GM19043 (cell line): Measurements from ENCODE around the gene PRMT7.
A peak's percentile ranks its signal among the peaks of the same experiment; 100 is the strongest.
"Not testable (repeated sequence)": the region's sequence is repeated elsewhere in the genome, so short reads cannot be mapped to it uniquely, and the experiment has no call there.

Experiments used
- ATAC-seq: cut with Tn5 transposase; IDR thresholded peaks from one replicate; pipeline ENCODE4 v1.9.1; 2021; ENCODE audit warnings: low read depth; ENCODE audit not compliant: unreplicated experiment

The PRMT7 gene

DNA sequence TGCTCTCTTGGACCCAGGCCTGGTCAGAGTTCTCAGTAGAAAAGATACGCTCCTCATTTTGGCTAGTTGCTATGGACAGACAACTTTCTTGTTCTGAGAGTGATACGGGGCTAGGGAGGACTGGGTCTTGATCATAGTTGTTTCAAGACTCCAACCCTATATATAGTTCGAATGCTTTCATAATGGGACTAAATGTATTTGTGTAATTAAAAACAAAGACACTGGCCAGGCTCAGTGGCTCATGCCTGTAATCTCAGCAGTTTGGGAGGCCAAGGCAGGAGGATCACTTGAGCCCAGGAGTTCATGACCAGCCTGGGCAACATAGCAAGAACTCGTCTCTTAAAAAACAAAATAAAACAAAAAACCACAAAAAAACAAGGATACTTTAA is 28.8 kb upstream of the PRMT7 start:
- no peak for ATAC-seq

DNA sequence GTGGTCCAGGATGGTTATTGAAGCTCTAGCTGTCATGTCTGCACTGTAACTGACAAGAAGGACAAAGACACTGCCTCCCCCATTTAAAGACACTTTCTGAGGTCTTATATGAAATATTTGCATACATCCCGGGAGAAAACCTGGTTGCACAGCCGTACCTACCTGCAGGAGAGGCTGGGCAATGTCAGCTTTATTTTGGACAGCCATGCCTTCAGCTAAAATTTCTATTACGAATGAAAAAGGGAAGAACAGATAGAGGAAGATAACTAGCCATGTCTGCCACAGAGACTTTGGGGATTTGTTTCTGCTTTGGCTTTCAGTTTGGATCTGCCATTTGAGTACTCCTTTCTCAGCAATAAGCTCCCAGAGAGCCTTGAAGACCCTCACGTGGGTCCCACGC is 27.5 kb upstream of the PRMT7 start:
- ATAC-seq: no peak

DNA sequence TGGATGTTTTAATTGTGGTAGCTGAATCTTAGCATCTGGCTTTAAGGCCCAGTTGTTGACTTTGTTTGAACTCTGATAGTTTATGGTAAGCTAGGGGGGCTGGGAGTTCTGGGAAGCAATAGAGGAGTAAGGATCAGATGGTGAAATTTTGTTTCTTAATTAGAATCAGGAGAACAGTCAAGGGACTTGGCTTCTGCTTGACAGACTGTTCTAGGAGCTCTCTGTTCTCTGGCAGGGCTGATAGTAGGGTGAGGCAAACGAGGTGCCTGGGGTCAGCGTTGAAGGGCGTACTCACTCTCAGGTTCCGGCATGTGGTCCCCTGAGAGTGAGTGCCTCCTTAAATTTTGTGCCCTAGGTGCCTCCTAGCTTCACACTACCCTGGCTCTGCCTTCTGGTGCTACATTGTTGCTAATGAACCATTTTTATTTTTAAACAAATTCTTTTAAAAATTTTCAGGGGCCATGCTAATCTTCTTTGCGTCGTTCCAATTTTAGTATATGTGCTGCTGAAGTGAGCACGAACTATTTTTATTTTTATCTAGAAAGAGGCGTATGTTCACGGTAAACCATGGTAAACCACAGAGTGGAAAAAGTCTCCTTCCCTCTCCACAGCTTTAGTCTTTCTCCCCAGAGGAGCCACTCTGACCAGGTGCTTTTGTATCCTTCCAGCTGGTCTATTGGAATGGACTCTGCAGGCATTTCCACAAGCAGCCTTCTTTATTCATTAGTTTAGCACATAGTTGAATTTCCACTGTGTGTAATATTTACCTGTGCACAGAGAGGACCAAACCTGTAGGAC is 26.8 kb upstream of the PRMT7 start:
- ATAC-seq: peak; percentile 43

DNA sequence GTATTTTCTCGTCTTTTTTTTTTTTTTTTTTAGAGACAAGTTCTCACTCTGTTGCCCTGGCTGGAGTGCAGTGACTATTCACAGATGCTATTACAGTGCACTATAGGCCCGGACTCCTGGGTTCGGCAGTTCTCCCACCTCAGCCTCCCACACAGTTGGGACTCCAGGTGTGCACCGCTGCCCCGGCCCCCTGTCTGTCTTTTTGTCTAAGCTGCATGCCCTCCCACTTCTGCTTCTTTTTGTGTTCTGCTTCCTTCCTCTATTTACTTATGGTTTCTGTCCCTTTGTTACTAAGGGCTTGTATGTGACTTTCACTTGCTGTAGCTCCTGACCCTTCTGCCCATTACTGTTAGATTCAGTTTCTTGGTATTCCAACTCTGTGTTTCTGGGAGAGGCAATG is 26.0 kb upstream of the PRMT7 start:
- no peak for ATAC-seq

DNA sequence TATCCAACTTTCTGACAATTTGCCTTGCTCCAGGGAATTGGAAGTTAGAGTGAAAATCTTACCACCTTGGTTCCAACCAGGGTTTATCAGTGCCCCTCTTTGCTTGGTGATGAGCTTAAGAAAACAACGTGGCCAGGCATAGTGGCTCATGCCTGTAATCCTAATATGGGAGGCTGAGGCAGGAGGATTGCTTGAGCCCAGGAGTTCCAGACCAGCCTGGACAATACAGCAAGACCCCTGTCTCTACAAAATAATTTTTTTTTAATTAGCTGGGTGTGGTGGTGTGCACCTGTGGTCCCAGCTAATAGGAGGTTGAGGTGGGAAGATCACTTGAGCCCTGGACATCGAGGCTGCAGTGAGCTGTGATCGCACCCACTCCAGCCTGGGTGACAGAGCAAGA is 25.1 kb upstream of the PRMT7 start:
- no peak for ATAC-seq

DNA sequence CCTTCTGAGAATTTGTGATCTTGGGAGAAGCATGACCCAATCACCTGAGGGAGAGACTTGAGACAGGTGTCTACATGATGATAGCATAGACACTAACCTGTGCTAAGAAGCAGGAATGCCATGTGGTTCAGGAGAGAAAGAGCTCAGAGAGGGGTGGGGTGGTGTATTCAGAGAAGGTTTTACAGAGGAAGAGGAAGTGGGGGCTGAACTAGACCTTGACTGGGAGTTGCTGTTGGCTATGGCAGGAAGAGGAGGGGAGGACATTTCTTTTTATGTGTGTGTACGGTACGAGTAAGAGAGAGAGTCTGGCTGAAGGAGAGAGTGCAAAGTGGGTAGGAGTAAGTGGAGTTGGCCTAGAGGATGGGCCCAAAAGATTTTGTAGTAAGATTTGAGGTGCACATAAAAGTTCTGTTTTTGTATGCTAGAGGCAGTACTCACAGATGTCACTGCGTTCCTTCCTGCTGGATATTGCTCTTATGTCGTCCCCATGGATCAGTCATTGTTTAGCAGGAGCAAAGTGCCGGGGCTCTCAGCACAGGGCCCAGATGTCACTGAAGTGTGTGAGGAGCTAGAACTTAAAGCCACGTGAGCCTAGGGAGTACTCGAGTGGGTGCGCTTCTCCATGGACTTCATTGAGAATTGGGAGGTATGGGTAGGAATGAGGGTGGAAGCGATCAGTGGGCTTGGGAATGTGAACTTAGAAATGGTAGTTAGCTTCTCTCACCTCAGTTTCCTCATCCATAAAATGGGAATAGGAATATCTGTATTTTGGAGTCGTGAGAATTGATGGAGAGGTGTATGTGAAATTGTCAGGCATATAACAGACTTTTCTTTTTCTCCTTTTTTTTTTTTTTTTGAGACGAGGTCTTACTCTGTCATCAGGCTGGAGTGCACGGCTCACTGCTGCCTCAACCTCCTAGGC is 24.4 kb upstream of the PRMT7 start:
- ATAC-seq: no peak

DNA sequence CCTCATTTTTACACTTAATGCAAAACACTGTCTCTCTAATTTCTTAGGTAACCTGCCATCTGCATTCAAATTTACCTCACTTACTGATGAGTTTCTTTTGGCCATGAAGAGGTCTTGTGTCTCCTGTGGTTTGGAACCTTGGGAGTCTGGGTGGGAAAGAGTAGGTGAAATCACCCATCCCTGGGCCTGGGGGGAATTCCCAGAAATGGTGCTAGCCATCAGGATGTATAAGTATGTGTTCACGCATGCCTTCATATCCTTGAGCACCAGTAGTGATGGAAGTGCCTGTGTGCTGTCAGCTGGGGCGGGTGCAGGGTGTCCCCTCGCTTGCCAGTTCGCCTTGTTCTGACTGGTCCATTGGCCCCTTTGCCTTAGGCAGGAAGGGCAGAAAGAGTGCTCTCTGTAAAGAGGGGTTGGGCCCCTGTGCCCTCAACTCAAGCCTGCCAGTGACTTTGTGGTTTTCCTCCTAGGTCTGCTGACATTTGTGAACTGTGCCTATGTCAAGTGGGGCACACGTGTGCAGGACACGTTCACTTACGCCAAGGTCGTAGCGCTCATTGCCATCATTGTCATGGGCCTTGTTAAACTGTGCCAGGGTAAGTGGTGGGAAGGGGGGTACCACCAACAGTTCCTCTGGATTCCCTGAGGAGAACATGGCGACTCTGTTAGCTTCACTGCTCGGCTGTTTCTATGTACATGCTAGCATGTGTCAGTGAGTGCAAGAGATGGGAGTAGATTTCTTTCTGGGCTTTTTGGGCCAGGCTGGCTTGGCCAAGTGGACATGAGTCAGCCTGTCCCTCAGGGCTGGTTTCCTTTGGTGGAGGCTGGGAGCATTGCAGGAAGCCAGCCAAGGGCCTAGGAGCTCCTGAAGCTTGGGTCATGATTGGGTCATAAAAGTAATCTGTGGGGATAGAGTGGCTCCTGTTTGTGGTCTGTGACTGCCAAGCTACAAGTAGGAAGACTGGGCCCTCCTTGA is 23.3 kb upstream of the PRMT7 start:
- no peak for ATAC-seq

DNA sequence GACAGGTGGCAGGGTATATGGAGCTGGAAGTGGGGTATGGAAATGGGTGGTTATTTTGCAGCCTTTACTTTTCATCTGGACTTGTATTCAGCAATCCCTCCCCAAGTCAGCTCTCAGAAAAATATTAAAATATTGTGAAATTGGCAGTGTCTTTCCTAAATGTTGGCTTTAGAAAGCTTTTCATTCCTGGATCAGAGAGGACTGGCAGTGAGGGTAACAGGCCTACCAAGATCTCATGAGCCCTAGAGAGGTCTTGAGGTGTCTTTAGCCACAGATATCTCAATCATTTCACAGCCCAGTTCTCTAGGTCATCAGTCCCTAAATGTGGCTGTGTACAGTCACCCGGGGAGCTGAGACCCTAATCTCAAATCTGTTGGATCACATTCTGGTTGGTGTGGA is 22.6 kb upstream of the PRMT7 start:
- ATAC-seq: no peak

DNA sequence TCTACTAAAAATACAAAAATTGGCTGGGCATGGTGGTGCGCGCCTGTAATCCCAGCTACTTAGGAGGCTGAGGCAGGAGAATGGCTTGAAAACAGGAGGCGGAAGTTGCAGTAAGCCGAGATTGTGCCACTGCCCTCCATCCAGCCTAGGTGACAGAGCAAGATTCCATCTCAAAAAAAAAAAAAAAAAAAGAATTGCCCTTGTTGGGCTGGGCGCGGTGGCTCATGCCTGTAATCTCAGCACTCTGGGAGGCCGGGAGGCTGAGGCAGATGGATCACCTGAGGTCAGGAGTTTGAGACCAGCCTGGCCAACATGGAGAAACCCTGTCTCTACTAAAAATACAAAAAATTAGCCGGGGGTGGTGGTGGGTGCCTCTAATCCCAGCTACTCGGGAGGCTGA is 22.0 kb upstream of the PRMT7 start:
- not testable (repeated sequence) for ATAC-seq

DNA sequence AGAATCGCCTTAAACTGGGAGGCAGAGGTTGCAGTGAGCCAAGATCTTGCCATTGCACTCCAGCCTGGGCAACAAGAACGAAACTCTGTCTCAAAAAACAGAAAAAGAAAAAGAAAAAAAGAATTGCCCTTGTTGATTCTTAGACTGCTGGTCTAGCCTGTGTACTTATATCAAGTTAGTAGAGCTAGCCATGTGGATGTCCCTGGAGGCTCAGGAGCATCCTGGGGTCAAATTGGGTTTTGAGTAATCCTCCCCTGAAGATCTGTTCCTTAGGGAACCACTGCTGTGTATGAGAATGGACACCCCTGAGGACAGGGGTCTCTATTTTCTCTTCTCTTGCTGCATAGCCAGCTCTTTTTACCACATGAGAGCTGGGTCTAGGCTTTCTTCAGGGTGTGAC is 21.6 kb upstream of the PRMT7 start:
- no peak for ATAC-seq

DNA sequence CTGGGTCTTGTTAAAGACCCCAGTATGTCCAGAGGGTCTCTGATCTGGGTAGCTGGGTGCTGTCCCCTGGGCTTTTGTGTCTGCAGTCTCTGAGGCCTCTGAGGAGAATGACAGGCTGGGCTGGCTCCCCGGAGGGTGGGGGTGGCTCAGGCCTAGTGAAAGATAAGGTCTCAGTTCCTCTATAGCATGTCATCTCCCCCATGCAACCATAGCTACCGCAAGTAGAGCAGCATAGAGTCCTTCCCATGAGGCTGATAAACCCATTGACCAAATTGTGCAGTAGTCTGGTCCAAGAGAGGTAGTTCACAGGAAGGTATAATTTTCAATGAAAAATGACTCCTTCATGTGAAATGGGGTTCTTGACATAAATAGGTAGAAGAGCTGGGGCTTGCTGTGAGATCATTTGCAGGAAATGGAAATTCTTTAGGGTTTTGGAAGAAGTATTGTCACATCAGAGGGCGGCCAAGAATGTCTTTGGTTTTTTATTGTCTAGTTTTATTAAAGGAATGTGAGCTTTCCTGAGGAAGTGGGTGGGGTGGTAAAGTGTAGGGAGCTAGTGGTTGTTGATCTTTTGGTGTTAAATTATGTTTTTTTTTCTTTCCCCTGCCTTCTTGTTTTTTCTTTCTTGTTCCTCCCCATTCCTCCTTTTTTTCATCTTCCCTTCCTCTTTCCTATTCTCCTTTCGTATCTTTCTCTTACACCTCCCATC is 21.0 kb upstream of the PRMT7 start:
- peak; percentile 82 for ATAC-seq

DNA sequence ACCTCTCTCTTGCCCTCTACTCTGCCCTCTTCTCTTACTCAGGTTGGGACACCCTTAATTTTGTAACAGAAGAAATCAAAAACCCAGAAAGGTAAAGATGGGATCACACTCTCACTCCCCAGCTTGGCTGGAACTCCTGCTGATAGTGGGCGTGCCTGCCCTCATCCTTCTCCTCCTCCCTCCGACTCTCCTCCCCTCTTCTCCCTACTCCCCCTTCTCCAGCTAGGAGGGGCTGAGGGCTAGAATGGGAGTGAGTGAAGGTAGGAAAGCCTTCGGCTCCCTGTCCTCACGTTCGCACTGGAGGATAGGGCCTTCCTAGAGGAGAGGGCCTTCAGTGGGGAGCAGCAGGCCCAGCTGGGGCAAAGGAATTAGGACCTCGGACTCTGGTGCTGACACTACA is 20.4 kb upstream of the PRMT7 start:
- no peak for ATAC-seq

DNA sequence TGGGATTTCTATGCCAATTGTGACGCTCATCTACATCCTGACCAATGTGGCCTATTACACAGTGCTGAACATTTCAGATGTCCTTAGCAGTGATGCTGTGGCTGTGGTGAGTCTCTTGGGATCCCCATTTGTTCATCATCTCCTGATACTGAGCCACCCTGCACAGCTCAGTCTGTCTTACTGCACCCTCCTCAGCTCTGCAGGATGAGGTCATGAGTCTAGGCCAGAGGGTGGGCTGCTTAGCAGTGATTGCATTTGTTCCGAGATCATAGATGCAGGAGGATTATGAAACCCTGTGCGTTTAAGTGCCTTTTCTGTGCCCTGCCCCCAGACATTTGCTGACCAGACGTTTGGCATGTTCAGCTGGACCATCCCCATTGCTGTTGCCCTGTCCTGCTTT is 19.6 kb upstream of the PRMT7 start:
- ATAC-seq: no peak

DNA sequence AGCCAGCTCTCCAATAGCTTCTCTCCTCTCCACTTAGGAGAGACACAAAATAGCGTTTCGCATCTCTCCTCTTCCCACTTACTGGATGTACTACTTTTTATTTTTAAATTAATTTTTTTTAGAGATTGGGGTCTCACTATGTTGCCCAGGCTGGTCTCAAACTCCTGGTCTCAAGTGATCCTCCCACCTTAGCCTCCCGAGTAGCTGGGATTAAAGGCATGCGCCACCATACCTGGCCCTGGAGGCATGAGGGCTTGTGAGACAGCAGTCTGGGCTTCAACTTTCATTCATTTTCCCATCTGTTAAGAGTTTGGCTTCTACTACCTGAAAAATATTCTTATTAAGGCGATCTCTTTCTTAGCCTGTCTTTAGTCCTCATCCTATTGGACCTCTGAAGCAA is 18.4 kb upstream of the PRMT7 start:
- ATAC-seq: no peak

DNA sequence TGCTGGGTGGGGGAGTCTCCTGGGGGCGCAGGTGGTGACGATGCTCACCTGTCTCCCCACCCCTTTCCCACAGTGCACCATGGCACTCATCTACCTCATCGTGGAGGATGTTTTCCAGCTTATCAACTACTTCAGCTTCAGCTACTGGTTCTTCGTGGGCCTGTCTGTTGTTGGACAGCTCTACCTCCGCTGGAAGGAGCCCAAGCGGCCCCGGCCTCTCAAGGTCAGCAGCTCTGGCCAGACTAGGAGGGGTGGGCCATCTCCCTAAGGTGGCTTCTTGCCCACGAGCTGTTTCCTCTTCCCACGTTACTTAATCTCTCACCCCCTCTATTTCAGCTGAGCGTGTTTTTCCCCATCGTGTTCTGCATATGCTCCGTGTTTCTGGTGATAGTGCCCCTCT is 14.5 kb upstream of the PRMT7 start:
- ATAC-seq: no peak

DNA sequence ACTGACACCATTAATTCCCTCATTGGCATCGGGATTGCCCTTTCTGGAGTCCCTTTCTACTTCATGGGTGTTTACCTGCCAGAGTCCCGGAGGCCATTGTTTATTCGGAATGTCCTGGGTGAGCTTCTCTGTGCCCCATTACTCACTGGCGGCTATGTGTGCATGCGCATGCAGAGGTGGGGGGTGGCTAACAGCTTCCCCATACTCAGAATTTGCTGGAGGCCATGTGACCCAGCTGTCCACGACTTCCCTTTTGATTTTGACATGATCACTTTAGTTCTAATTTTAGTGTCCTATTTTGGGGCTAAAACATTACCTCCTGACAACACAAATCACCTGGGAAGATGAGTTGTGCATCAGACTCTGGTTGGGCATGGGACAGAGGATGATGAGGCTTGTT is 14.1 kb upstream of the PRMT7 start:
- ATAC-seq: no peak

DNA sequence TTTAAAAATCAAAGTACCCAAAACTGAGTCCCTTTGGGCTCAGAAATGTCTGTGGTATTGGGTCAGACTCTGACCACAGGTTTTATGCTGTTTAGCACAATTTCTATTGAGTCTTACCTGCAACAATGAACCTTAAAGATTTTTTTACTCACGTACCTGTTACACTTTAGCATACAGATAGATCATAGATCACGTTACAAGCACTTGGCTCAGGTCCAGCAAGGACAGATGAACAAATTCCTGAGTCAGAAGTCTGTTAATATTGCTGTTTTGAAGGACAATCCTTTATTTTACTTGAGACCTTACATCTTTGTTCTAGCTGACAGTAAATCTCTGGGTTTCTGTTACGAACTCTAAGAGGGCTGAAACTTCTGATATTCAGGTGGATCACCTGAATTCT is 12.9 kb upstream of the PRMT7 start:
- no peak for ATAC-seq

DNA sequence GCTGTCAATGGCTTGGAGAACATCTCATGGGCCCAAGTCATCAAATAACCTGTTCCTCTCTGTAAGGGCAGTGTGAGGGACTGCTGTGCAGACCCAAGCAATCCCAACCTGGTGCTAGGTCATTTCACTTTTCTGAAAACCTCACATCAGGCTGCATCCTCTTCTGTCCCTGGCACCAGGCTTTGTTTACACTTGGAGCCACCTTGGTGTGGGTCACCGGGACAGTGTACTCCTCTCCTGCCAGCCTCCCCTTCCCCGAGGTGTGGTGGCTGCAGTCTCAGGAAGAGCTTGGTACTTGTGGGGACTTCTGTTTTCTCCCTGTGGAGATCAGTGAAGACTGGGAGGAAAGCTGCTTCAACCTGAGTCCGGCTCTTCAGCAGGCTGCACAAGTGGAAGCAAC is 12.5 kb upstream of the PRMT7 start:
- ATAC-seq: no peak

DNA sequence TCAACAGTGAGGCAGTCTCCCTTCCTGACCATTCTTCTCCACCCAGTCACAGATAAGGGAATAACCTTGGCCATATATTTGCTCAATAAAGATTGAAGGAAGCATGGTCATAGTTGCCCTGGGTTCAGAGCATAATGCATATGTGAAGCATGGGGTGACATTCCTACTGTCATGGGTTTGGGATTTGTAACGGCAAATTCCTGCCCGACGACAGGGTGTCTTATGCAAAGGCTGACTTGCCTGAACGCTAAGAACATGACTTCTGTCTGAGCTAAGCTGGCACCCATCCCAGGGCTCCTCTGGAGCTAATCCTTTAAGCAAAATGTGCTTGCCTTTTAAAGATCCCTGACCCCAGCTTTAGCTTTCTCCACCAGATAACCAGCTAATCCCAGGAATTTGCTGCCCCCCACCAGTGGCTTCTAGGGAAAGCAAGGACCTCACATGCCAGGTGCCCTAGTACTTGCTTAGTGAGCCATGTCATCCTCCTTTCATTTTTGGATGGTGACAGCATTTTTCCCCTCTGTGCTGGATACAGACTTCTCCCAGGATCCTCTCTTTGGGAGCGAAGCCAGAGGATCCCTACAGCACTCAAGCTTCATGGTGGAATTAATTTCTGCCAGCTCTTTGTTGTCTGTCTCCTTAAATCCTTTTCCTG is 11.8 kb upstream of the PRMT7 start:
- no peak for ATAC-seq
